Stimulated activated CD8-positive, alpha-beta memory T cell treated with anti-CD3 and anti-CD28 coated beads, Interleukin-12 subunit alpha, Interleukin-12 subunit beta, amount 100 ng/mL, for 1 hour (primary cell): ENCODE results near the gene CARD14.
A peak's percentile ranks its signal among the peaks of the same experiment; 100 is the strongest.
"Not testable (repeated sequence)": the region's sequence is repeated elsewhere in the genome, so short reads cannot be mapped to it uniquely, and the experiment has no call there.

ENCODE experiments used
- DNase-seq: peaks from one replicate; pipeline ENCODE4 v3.0.0-alpha.2; 2020; ENCODE audit warnings: low read depth

CARD14 gene

DNA sequence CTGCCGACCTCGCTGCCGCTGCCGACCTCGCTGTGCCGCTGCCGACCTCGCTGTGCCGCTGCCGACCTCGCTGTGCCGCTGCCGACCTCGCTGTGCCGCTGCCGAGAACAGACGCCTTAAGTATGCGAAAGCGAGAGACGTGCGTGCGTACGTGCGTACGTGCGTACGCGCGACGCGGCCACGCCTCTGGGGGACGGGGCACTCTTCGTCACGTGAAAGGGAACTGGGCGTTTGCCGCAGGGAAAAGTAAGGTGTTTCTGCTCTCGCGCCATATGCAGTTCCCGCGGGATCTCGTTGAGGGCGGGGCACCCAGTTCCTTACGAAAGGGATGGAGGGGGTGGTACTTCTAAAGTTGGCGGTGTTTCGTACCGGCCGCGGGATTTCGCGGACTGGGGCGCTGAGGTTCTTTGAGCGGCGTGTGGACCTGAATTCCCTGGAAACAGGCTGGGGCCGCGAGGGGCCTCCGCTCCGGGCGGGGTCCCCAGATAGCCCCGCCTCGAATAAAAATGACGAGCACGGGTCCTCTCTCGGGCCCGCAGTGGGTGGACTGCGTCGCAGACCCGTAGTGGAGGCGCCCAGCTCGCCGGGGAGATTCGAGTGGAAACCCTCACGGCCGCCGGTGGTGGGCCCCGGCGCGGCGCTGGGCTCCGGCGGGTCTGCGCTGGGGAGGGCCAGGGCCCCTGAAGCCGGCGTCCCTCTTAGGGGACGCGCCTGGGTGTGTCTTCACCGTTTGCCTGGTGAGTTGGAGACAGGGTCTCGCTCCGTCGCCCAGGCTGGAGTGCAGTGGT is 22.6 kb upstream of the CARD14 start, which contains the start of gene EIF4A3:
EIF4A3 (minus strand) TSS at position 94 of the 788 bp plus-strand sequence. CDS start 167 bp downstream, outside the sequence.
- DNase-seq, result peak; percentile 94

DNA sequence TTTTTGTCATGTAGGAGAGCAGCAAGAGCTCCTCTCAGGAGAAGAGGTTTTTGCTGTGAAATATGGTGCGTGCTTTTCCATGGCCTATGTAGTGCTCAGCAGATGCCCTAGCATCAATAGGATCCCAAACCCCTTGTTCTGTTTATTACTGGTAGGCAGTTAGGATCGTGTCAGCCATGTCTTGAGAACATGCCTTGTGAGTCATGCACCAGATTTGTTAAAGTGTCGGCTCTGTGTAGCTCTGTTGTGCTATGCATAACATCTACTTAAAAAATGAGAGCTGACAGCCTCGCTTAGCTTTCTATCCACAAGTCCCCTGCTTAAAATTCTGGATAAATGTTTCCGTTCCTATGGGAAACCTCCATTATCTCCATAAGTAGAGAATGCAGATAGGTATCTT is 18.5 kb upstream of the CARD14 start:
- no peak for DNase-seq

GRCh38 chr17:80152081-80152702 is 17.6 kb upstream of the CARD14 start:
- no peak for DNase-seq

DNA sequence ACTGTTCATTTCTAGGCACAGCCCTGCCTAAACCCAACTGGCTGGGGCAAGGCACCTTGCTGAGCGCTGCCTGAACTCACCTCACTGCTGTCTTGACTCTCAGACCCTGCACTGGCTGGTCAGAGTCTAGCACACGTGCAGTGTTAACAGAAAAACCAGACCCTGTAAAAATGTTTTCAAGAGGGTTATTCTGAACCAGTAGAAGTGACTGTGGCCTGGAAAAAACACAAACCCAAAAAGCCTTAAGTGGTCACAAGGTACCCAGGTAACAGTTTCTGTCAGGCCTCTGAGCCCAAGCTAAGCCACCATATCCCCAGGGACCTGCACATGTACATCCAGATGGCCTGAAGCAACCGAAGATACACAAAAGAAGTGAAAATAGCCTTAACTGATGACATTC is 16.8 kb upstream of the CARD14 start:
- no peak for DNase-seq

GRCh38 chr17:80154166-80154565 is 15.7 kb upstream of the CARD14 start:
- no peak for DNase-seq

- not testable (repeated sequence) for DNase-seq
Observed at GRCh38 chr17:80155600-80155999, 14.2 kb upstream of the CARD14 start.

GRCh38 chr17:80158846-80159245 is 11.0 kb upstream of the CARD14 start:
- no peak for DNase-seq

DNA sequence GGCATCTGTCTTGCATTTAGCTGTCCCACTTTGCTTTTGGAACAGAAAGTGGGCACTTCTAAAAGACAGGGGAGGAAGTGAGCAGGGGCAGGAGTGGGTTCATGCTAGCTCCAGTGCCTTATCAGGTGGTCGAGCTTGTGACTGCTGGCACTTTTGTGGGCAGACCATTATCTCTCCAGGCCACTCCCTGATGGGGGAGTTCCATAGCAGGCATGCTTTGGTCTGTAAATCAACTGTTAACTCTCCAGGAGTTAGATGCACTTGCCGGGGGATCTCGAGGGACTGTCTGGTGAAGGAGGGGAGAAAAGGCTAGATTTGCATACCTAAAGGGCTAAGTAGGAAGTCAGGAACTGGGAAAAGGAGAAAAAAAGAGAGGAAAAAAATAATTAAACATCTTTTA is 9.3 kb upstream of the CARD14 start:
- no peak for DNase-seq

DNA sequence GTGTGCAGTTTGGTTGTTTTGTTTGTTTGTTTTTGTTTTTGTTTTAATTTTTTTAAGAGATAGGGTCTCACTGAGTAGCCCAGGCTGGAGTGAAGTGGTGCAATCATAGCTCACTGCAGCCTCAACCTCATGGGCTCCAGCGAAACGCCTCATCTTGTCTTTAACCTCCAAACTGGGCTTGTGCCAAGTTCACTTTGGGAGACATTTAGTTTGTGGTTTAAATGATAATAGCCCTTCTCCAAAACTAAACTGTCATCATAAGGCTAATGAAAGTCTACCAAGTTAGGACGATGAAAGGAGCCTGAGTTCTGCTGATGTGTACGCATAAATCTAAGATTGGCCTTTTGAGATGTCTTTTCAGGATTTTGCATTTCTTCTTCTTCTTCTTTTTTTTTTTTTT is 6.5 kb upstream of the CARD14 start:
- no peak for DNase-seq

- DNase-seq, result no peak
Observed at GRCh38 chr17:80164185-80164584, 5.6 kb upstream of the CARD14 start.

DNA sequence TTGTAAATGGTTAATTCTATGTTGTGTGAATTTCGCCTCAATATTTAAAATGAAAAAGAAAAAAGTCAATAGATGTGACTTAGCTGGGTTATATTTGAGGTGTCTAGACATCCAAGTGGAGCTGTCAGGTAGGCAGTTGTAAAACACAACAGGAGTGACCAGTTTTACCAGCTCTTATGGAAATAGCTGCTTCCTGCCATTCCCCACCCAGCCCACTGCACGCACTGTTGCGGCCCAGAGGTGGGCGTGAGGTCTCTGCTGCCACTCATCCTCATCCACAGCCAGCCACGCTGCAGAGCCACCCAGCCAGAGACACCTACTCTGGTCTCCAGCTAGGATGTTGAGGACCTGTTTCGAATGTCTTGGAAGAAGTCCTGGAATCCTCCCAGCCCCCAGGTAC is 3.4 kb upstream of the CARD14 start:
- DNase-seq, result no peak

DNA sequence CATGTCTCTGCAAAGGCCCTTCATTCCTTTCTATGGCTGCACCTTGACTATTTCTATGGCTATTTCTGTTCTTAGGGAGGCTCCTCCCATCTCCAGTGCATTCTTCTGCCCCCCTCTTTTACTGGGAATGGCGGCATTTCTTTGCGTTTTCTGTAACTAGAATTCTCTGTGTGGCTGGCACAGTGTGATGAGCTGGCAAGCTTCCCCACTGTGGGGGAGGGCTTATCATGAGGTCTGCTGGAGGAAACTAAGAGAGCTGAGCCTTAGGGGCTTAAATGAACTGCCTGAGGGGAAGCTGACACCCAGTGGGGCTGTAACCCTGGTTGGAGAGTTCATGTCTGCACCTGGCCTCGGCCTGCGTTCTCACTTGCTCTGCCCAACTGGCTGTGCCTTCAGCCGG is 1.5 kb upstream of the CARD14 start:
- no peak for DNase-seq

DNA sequence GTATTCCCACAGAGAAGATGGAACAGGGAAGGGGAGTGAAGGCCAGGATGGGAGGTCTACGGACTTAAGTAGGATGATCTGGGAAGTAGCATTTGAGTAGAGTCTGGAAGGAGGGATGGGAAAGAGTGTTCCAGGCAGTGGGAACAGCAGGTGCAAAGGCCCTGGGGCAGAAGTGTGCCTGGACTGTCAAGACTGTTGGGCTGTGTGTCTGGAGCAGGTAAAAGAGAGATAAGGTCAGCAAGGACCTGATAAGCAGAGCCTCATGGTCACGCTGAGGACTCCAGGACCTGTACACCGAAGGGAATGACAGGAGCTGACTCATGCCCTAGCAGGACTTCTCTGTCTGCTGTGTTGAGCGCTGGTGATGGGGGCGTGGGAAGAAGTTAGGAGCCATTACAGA is 723 bp upstream of the CARD14 start:
- no peak for DNase-seq

DNA sequence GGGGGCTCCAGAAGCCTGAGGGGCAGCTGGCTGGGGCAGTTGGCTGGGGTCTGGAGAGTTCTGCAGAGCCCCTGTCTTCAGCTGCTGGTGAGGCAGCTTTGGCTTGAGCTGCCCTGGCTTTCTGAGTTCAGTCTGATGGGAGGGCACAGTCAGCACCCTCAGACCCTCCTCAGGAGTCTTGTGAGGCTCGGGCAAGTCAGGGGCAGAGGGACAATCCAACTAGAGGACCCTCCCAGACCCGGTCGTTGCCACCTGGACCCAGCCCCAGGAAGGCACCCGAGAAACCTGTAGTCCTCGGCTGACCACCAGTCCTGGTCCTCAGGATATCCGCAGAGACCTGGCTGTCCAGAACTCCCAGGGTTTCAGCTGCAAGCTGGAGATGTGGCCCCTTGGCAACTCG is 1.9 kb downstream of the CARD14 start:
- DNase-seq, result no peak

- DNase-seq, result no peak
Observed at GRCh38 chr17:80173126-80173525, 3.3 kb downstream of the CARD14 start.

GRCh38 chr17:80173916-80174315 is 4.1 kb downstream of the CARD14 start:
- DNase-seq, result no peak

- no peak for DNase-seq
Observed at GRCh38 chr17:80176757-80177156, 6.9 kb downstream of the CARD14 start.

- DNase-seq, result no peak
Observed at GRCh38 chr17:80177986-80178595, 8.3 kb downstream of the CARD14 start.

- no peak for DNase-seq
Observed at GRCh38 chr17:80180192-80180591, 10.4 kb downstream of the CARD14 start.

DNA sequence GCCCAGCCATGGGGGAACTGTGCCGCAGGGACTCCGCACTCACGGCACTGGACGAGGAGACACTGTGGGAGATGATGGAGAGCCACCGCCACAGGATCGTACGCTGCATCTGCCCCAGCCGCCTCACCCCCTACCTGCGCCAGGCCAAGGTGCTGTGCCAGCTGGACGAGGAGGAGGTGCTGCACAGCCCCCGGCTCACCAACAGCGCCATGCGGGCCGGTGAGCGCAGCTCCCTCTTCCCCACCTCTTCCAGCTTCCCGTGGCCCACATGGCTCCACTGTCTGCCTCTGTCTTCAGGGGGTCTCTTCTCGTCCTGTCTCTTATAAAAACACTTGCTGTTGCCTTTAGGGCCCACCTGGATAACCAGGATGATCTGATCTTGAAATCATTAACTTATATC is 11.6 kb downstream of the CARD14 start:
- DNase-seq, result no peak

GRCh38 chr17:80182118-80182844 is 12.5 kb downstream of the CARD14 start:
- DNase-seq, result no peak

DNA sequence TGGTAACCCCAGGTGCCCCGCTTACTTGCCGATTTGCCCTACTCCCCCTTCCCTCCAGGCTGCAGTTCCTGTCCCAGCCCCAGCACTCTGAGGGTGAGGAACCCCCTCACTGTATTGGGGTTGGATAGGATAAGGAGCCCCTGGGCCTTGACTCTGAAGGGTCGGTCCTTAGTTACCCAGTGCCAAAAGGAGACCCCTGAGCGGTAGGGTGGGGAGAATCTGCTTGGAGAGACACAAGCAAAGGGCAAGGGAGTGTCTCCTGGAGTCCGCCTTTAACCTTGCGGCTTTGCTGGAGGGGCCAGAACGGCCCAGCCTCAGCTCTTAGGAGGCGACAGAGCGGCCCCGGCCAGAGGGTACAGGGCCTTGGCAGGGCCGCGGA is 13.0 kb downstream of the CARD14 start:
- DNase-seq, result no peak
